Measurements from ENCODE around the gene LHX5.

DNA sequence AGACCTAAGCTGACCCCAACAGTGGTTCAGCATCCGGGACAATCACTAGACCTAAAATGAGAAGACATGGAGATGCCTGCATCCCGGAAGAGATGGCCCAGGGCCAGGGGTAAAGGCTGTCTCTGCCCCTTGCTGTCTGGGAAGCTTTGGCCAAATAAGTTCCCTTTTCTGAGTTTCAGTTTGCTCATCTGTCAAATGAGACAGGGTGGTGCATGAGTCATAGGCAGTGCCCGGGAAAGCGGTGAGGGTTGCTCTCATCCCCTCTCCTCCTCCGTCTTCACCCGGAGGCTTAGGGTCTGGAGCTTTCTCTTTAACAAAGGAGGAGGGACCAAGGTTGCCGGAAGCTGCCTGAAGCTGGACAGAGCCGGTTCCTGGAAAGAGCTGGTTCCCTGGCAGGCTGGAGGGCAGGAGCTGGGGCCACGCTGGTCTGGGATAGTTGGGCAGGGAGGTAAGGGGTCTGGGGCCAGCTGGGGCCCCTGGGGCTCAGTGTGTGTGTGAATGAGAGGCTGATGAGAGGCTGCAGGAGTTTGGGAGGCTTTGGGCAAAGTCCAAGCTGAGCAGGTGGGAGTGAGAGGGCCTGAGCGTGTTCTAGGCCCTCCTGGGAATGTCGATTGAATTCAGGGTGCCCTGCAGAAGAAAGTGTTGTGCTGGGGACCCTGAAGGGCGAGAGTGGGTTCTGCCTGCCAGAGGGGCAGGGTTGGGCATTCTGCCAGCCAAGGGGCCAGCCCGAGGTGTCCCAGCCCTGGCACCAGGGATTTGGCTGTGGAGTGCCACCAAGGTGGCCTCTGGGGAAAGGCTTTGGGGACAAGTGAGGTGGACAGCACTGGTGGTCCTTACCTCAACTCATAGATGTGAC lies 49.4 kb downstream of the LHX5 start, which contains the start of gene SDSL:
- TF ChIP-seq, protein P1, sequence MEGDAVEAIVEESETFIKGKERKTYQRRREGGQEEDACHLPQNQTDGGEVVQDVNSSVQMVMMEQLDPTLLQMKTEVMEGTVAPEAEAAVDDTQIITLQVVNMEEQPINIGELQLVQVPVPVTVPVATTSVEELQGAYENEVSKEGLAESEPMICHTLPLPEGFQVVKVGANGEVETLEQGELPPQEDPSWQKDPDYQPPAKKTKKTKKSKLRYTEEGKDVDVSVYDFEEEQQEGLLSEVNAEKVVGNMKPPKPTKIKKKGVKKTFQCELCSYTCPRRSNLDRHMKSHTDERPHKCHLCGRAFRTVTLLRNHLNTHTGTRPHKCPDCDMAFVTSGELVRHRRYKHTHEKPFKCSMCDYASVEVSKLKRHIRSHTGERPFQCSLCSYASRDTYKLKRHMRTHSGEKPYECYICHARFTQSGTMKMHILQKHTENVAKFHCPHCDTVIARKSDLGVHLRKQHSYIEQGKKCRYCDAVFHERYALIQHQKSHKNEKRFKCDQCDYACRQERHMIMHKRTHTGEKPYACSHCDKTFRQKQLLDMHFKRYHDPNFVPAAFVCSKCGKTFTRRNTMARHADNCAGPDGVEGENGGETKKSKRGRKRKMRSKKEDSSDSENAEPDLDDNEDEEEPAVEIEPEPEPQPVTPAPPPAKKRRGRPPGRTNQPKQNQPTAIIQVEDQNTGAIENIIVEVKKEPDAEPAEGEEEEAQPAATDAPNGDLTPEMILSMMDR (conservative IDR thresholded peaks at IDR 0.05 in 1 of 2, IDR thresholded peaks at IDR 0.05 in 1 of 2; ENCODE audit: extremely low read depth in 1 of 2, insufficient read depth in 1 of 2, low read depth in 1 of 2, low read length in 2 of 2) = no peak
- TF ChIP-seq EZH2 (IDR thresholded peaks at IDR 0.05; ENCODE audit: borderline replicate concordance, low read length) = no peak
